H9 (cell line): ENCODE measurements around the gene LPCAT1. TPM values are rescaled to one million over a fixed set of nuclear protein-coding genes. Genes with fewer than 3 reads are reported as not detected.

ENCODE experiments used
- DNase-seq: peaks from one replicate; pipeline ENCODE4 v3.0.0-alpha.2; 2017
- H2AFZ ChIP-seq: one replicate; pipeline ENCODE4 v1.6.1; 2013; ENCODE audit warnings: mild to moderate bottlenecking, low read length, control low read depth, moderate library complexity
- H2AK5ac ChIP-seq: 2 replicates; pipeline ENCODE4 v1.6.1; 2013; ENCODE audit warnings: low read length, control low read depth, mixed read lengths; ENCODE audit not compliant: insufficient read length
- H2BK120ac ChIP-seq: one replicate; pipeline ENCODE4 v1.6.1; 2013; ENCODE audit warnings: low read depth, mild to moderate bottlenecking, low read length, control low read depth, inconsistent platforms; ENCODE audit not compliant: poor library complexity, severe bottlenecking
- H2BK12ac ChIP-seq: 2 replicates; pipeline ENCODE4 v1.6.1; 2013; ENCODE audit warnings: low read length, control low read depth, mixed read lengths, low read depth; ENCODE audit not compliant: insufficient read length
- H2BK15ac ChIP-seq: 2 replicates; pipeline ENCODE4 v1.6.1; 2013; ENCODE audit warnings: low read depth, low read length, control low read depth
- H2BK20ac ChIP-seq: one replicate; pipeline ENCODE4 v1.6.1; 2013; ENCODE audit warnings: low read depth, mild to moderate bottlenecking, low read length, control low read depth, inconsistent platforms; ENCODE audit not compliant: poor library complexity, severe bottlenecking
- H2BK5ac ChIP-seq: 2 replicates; pipeline ENCODE4 v1.6.1; 2013; ENCODE audit warnings: low read length, control low read depth, mixed read lengths; ENCODE audit not compliant: insufficient read length
- H3K14ac ChIP-seq: 2 replicates; pipeline ENCODE4 v1.6.1; 2013; ENCODE audit warnings: low read length, control low read depth; ENCODE audit not compliant: insufficient read depth
- H3K18ac ChIP-seq: 2 replicates; pipeline ENCODE4 v1.6.1; 2013; ENCODE audit warnings: low read depth, mild to moderate bottlenecking, mixed read lengths, low read length, control low read depth; ENCODE audit not compliant: insufficient read length
- H3K23ac ChIP-seq: 2 replicates; pipeline ENCODE4 v1.6.1; 2013; ENCODE audit warnings: low read length, control low read depth, mixed read lengths, low read depth; ENCODE audit not compliant: insufficient read length
- H3K23me2 ChIP-seq: 2 replicates; pipeline ENCODE4 v1.6.1; 2013; ENCODE audit warnings: low read depth, mild to moderate bottlenecking, mixed read lengths, low read length, control low read depth; ENCODE audit not compliant: insufficient read length, poor library complexity, severe bottlenecking
- H3K27ac ChIP-seq: 2 replicates; pipeline ENCODE4 v1.5.1; 2013; ENCODE audit warnings: low read length, control low read depth, mixed read lengths, low read depth; ENCODE audit not compliant: insufficient read length
- H3K27me3 ChIP-seq: 2 replicates; pipeline ENCODE4 v1.6.1; 2013; ENCODE audit warnings: low read length, control low read depth, inconsistent platforms; ENCODE audit not compliant: insufficient read depth
- H3K4ac ChIP-seq: 2 replicates; pipeline ENCODE4 v1.6.1; 2013; ENCODE audit warnings: low read depth, mild to moderate bottlenecking, control low read depth, inconsistent platforms, low read length, moderate library complexity
- H3K4me1 ChIP-seq: 2 replicates; pipeline ENCODE4 v1.6.1; 2013; ENCODE audit warnings: low read length, control low read depth, inconsistent platforms; ENCODE audit not compliant: insufficient read depth
- H3K4me2 ChIP-seq: 2 replicates; pipeline ENCODE4 v1.6.1; 2013; ENCODE audit warnings: low read length, control low read depth, mixed read lengths; ENCODE audit not compliant: insufficient read length, insufficient read depth
- H3K56ac ChIP-seq: 2 replicates; pipeline ENCODE4 v1.6.1; 2013; ENCODE audit warnings: low read depth, mild to moderate bottlenecking, mixed read lengths, low read length, control low read depth; ENCODE audit not compliant: insufficient read length
- H3K79me1 ChIP-seq: 2 replicates; pipeline ENCODE4 v1.6.1; 2013; ENCODE audit warnings: low read depth, mild to moderate bottlenecking, moderate library complexity, low read length, control low read depth, inconsistent platforms; ENCODE audit not compliant: insufficient read depth, poor library complexity, severe bottlenecking
- H3K79me2 ChIP-seq: 2 replicates; pipeline ENCODE4 v1.6.1; 2013; ENCODE audit warnings: low read length, control low read depth, inconsistent platforms; ENCODE audit not compliant: insufficient read depth
- H3K9ac ChIP-seq: 2 replicates; pipeline ENCODE4 v1.6.1; 2013; ENCODE audit warnings: low read length, control low read depth, mixed read lengths; ENCODE audit not compliant: insufficient read length; ENCODE audit errors: extremely low read depth
- H3K9me3 ChIP-seq: one replicate; pipeline ENCODE4 v1.6.1; 2013; ENCODE audit warnings: low read depth, low read length, inconsistent platforms; ENCODE audit not compliant: control insufficient read depth
- H3T11ph ChIP-seq: one replicate; pipeline ENCODE4 v1.6.1; 2013; ENCODE audit warnings: mild to moderate bottlenecking, low read length, control low read depth, inconsistent platforms
- H4K20me1 ChIP-seq: one replicate; pipeline ENCODE4 v1.6.1; 2013; ENCODE audit not compliant: control insufficient read depth, insufficient read length, insufficient read depth
- H4K5ac ChIP-seq: 2 replicates; pipeline ENCODE4 v1.6.1; 2013; ENCODE audit warnings: low read depth, mild to moderate bottlenecking, mixed read lengths, low read length, control low read depth; ENCODE audit not compliant: insufficient read length
- H4K8ac ChIP-seq: replicated peaks from 2 replicates; pipeline ENCODE4 v1.6.1; 2013; ENCODE audit warnings: low read length, control low read depth, mixed read lengths, low read depth; ENCODE audit not compliant: insufficient read length
- H4K91ac ChIP-seq: 2 replicates; pipeline ENCODE4 v1.6.1; 2013; ENCODE audit warnings: low read depth, mild to moderate bottlenecking, moderate library complexity, mixed read lengths, low read length, control low read depth; ENCODE audit not compliant: insufficient read length
- H3K27ac Mint-ChIP-seq, 3 experiments: 2 replicates in 2 of 3; 3 replicates in 1 of 3; pipeline ENCODE4 v1.8.0; 2020 to 2021; ENCODE audit warnings: mixed read lengths in 3 of 3, mild to moderate bottlenecking in 1 of 3, moderate library complexity in 1 of 3
- H3K27me3 Mint-ChIP-seq: 2 replicates; pipeline ENCODE4 v1.8.0; 2021; ENCODE audit warnings: low read depth, mild to moderate bottlenecking, moderate library complexity, mixed read lengths
- H3K36me3 Mint-ChIP-seq, 3 experiments: 2 replicates in 2 of 3; 3 replicates in 1 of 3; pipeline ENCODE4 v1.8.0; 2020 to 2021; ENCODE audit warnings: low read depth in 3 of 3, mixed read lengths in 3 of 3; ENCODE audit not compliant: insufficient read depth in 1 of 3
- H3K4me1 Mint-ChIP-seq, 2 experiments: 2 replicates each; pipeline ENCODE4 v1.8.0; 2020; ENCODE audit warnings: mixed read lengths in 2 of 2
- H3K4me3 Mint-ChIP-seq, 2 experiments: 2 replicates in 1 of 2; 3 replicates in 1 of 2; pipeline ENCODE4 v1.8.0; 2020 to 2021; ENCODE audit warnings: mild to moderate bottlenecking in 2 of 2, mixed read lengths in 2 of 2, moderate library complexity in 1 of 2
- H3K9me3 Mint-ChIP-seq, 2 experiments: 2 replicates in 1 of 2; 3 replicates in 1 of 2; pipeline ENCODE4 v1.8.0; 2020; ENCODE audit warnings: mild to moderate bottlenecking in 2 of 2, mixed read lengths in 2 of 2, moderate library complexity in 1 of 2
- CTCF ChIP-seq: fragments of 200-600 bp; sonication (generic); conservative IDR thresholded peaks from 3 replicates; pipeline ENCODE4 v1.8.0; 2021; ENCODE audit warnings: antibody characterized with exemption, mild to moderate bottlenecking
- WGBS: extraction: QIAGEN DNeasy Blood & Tissue Kit; methylation state at CpG from one replicate; pipeline ENCODE4 v1.1.7; 2013; ENCODE audit warnings: missing lambda C conversion rate, low lambda C conversion rate, mixed read lengths; ENCODE audit not compliant: insufficient read length; ENCODE audit errors: extremely low coverage; 5-methylcytosine and 5-hydroxymethylcytosine counted together
- total RNA-seq: library from RNA; stranded (reverse); gene quantifications from 2 replicates; pipeline ENCODE4 v1.2.1, GENCODE V29; 2021

LPCAT1 gene
- total RNA-seq, 1 experiment from 2014 or later = 231 TPM

GRCh38 chr5:1481266-1481958 lies 42.3 kb downstream of the LPCAT1 start:
- no peaks in the 10 kb centered on the region for H3K27me3 Mint-ChIP-seq
- H3K27me3 ChIP-seq = no peaks in the 10 kb centered on the region
- H4K20me1 ChIP-seq = peaks cover 2% of the 10 kb centered on the region
- H3K56ac ChIP-seq = no peak overlapping the region
- no peak overlapping the region for H2BK120ac ChIP-seq
- no peak overlapping the region for H2BK15ac ChIP-seq
- no peak overlapping the region for H3T11ph ChIP-seq
- no peak overlapping the region for H3K14ac ChIP-seq
- WGBS = no CpG with 5 or more reads among the region's 26 CpGs
- no peak overlapping the region for H2BK20ac ChIP-seq
- H3K9me3 Mint-ChIP-seq = no peaks in the 10 kb centered on the region
- TF ChIP-seq CTCF = no peak
- H3K79me1 ChIP-seq = no peaks in the 10 kb centered on the region
- no peak overlapping the region for H4K5ac ChIP-seq
- no peak overlapping the region for H2BK5ac ChIP-seq
- no peaks in the 10 kb centered on the region for H3K9me3 ChIP-seq
- no peak overlapping the region for H3K4ac ChIP-seq
- H3K27ac Mint-ChIP-seq = peak overlapping the region; percentile 81 to 91 (median 83); a peak in 6 of 7 replicates
- no peak overlapping the region for H4K91ac ChIP-seq
- no peak overlapping the region for H3K18ac ChIP-seq
- H3K79me2 ChIP-seq = no peaks in the 10 kb centered on the region
- H2BK12ac ChIP-seq = no peak overlapping the region
- H3K23me2 ChIP-seq = no peaks in the 10 kb centered on the region
- no peak overlapping the region for H3K4me2 ChIP-seq
- H3K4me3 Mint-ChIP-seq = no peak overlapping the region
- H3K4me1 ChIP-seq = no peaks in the 10 kb centered on the region
- no peak overlapping the region for H3K27ac ChIP-seq
- H4K8ac ChIP-seq = no peak overlapping the region
- no peak overlapping the region for H2AK5ac ChIP-seq
- H3K9ac ChIP-seq = no peak overlapping the region
- no peak for DNase-seq
- no peak overlapping the region for H2AFZ ChIP-seq
- peaks cover 22 to 74% (median 62%) of the 10 kb centered on the region in 3 experiments; a peak in 6 of 7 replicates for H3K36me3 Mint-ChIP-seq
- H3K23ac ChIP-seq = no peak overlapping the region
- H3K4me1 Mint-ChIP-seq = peaks cover 6 to 9% of the 10 kb centered on the region in 2 experiments
